HepG2 (cell line): ENCODE data around the gene NR2F6. TPM values are rescaled to one million over a fixed set of nuclear protein-coding genes. Genes with fewer than 3 reads are reported as not detected.

Source experiments
- GATA4 ChIP-seq: sonication (generic); IDR thresholded peaks from 2 replicates; pipeline ENCODE4 v1.6.1; 2016; ENCODE audit warnings: antibody characterized with exemption, low read depth, borderline replicate concordance
- HCFC1 ChIP-seq: fragments of 150-350 bp; IDR thresholded peaks from 2 replicates; pipeline ENCODE4 v1.6.1; 2014; ENCODE audit warnings: low read depth, low read length
- HINFP ChIP-seq: sonication (generic); formaldehyde crosslinking; IDR thresholded peaks from 2 replicates; pipeline ENCODE4 v1.4.0; 2020; ENCODE audit warnings: low read depth, mild to moderate bottlenecking, missing genetic modification reagents
- HOMEZ ChIP-seq: IDR thresholded peaks from 2 replicates; pipeline ENCODE4 v1.6.1; 2016; ENCODE audit warnings: low read depth
- HOXA9 ChIP-seq: sonication (generic); formaldehyde crosslinking; IDR thresholded peaks from 2 replicates; pipeline ENCODE4 v1.8.1; 2022; ENCODE audit warnings: missing genetic modification reagents, mild to moderate bottlenecking, moderate library complexity, borderline replicate concordance
- KAT8 ChIP-seq: IDR thresholded peaks from 2 replicates; pipeline ENCODE4 v1.6.1; 2016; ENCODE audit warnings: missing genetic modification reagents, missing compliant biosample characterization
- MIER3 ChIP-seq: IDR thresholded peaks from 2 replicates; pipeline ENCODE4 v1.6.1; 2016; ENCODE audit warnings: missing compliant biosample characterization, borderline replicate concordance
- MXD1 ChIP-seq: sonication (generic); formaldehyde crosslinking; IDR thresholded peaks from 2 replicates; pipeline ENCODE4 v1.4.0; 2020; ENCODE audit warnings: mild to moderate bottlenecking, missing genetic modification reagents
- NFKB2 ChIP-seq: sonication (generic); formaldehyde crosslinking; IDR thresholded peaks from 2 replicates; pipeline ENCODE4 v1.4.0; 2020; ENCODE audit warnings: missing genetic modification reagents, borderline replicate concordance
- RFX5 ChIP-seq: IDR thresholded peaks from 2 replicates; pipeline ENCODE4 v1.6.1; 2011; ENCODE audit warnings: low read depth, low read length, improper control_type of control experiment
- SNAPC4 ChIP-seq: sonication (generic); formaldehyde crosslinking; IDR thresholded peaks from 2 replicates; pipeline ENCODE4 v1.4.0; 2020; ENCODE audit warnings: mild to moderate bottlenecking, missing genetic modification reagents
- SPEN ChIP-seq: sonication (generic); formaldehyde crosslinking; IDR thresholded peaks from 2 replicates; pipeline ENCODE4 v1.5.1; 2020; ENCODE audit warnings: low read depth, mild to moderate bottlenecking, missing genetic modification reagents
- ZNF556 ChIP-seq: sonication (generic); formaldehyde crosslinking; IDR thresholded peaks from 2 replicates; pipeline ENCODE4 v1.4.0; 2020; ENCODE audit warnings: mild to moderate bottlenecking, missing genetic modification reagents, borderline replicate concordance
- ZNF572 ChIP-seq: sonication (generic); formaldehyde crosslinking; IDR thresholded peaks from 2 replicates; pipeline ENCODE4 v1.5.1; 2020; ENCODE audit warnings: mild to moderate bottlenecking, missing genetic modification reagents
- ZNF670 ChIP-seq: sonication (generic); formaldehyde crosslinking; IDR thresholded peaks from 2 replicates; pipeline ENCODE4 v1.8.0; 2022; ENCODE audit warnings: mild to moderate bottlenecking, missing genetic modification reagents, borderline replicate concordance
- ZNF678 ChIP-seq: sonication (generic); formaldehyde crosslinking; IDR thresholded peaks from 2 replicates; pipeline ENCODE4 v1.4.0; 2020; ENCODE audit warnings: mild to moderate bottlenecking, missing genetic modification reagents
- ZNF766 ChIP-seq: sonication (generic); formaldehyde crosslinking; IDR thresholded peaks from 2 replicates; pipeline ENCODE4 v1.5.0; 2020; ENCODE audit warnings: missing genetic modification reagents, borderline replicate concordance
- polyA plus RNA-seq, 8 experiments: library from polyadenylated mRNA; depleted of rRNA in 3 of 8; stranded (reverse) in 7 of 8; unstranded in 1 of 8; fragments of >200 nt; fragmentation: Illumina TruSeq in 4 of 8; extraction: Trizol in 4 of 8; gene quantifications; 2 replicates each; pipeline versions ENCODE4 v1.2.1 to v1.2.3, GENCODE V29; 2011 to 2016; ENCODE audit warnings: low read depth in 4 of 8, missing spikeins in 1 of 8, mixed read lengths in 1 of 8; ENCODE audit not compliant: insufficient read depth in 1 of 8
- total RNA-seq, 5 experiments: library from RNA; depleted of rRNA; stranded (reverse); fragments of >200 nt; fragmentation: Illumina TruSeq; extraction: Trizol; gene quantifications; 2 replicates each; pipeline ENCODE4 v1.2.3, GENCODE V29; 2016; ENCODE audit warnings: low read depth in 1 of 5

The NR2F6 gene
- total and polyA plus RNA-seq, 2 of the 13 experiments (the other 11 are each of a cell fraction or from before 2014, with no cell fraction given) = 30.9 to 72.4 TPM

DNA sequence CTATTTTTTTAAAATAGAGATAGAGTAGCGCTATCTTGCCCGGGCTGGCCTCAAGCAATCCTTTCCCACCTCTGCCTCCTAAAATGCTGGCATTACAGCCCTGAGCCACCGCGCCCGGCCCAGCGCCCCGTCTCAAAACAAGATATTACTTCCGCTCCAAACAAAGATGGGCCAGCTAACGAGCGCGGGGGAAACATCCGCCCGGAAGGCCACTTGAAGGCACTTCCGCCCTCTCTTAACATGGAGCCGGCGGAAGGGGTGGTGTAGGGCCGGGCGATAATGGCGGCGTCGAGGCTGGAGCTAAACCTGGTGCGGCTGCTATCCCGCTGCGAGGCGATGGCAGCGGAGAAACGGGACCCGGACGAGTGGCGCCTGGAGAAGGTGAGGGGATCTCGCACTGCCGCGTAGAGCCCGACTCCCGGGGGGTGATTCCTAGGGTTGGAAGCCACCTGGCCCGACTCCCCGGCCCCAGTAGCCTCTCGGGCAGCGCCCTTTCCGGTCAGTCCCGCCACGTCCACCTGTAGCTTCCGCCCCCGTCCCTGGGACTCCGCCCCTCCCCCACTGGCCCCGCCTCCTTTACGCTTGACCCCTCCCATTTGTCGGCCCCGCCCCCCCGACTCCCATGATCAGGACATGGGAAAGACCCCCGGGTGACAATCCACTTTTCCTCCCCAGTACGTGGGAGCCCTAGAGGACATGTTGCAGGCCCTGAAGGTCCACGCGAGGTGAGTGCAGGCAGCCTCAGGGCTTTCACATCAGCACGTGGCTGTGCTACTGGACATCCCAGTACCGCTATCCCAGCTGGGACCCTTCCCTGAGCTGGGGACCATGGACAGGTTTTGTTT is 30.4 kb downstream of the NR2F6 start, which contains the start of gene USE1 (continued):
- TF ChIP-seq SNAPC4 (CRISPR knock-in tag) = peak; percentile 85
- peak; percentile 65; the same call in 1 of the 2 replicates for TF ChIP-seq MXD1 (CRISPR knock-in tag)
- no peak for TF ChIP-seq ZNF678
- no peak for TF ChIP-seq HINFP
- no peak for TF ChIP-seq ZNF766 (CRISPR knock-in tag)
- 0 out of 2 replicates have a peak, but pooled peaks have one; percentile 27 for TF ChIP-seq ZNF572 (CRISPR knock-in tag)
- peak; percentile 63; the same call in 1 of the 2 replicates for TF ChIP-seq NFKB2 (CRISPR knock-in tag)
- no peak for TF ChIP-seq GATA4
- no peak; the same call in 1 of the 2 replicates for TF ChIP-seq ZNF670 (CRISPR knock-in tag)
- no peak for TF ChIP-seq HOMEZ (CRISPR knock-in tag)
- peak; percentile 74; the same call in 1 of the 2 replicates for TF ChIP-seq MIER3 (CRISPR knock-in tag)
- TF ChIP-seq SPEN (CRISPR knock-in tag) = peak; percentile 77; the same call in 1 of the 2 replicates
- no peak for TF ChIP-seq HOXA9 (CRISPR knock-in tag)
- no peak for TF ChIP-seq RFX5
- peak; percentile 97 for TF ChIP-seq KAT8 (CRISPR knock-in tag)
- TF ChIP-seq ZNF556 (CRISPR knock-in tag) = no peak; the same call in 1 of the 2 replicates
- TF ChIP-seq HCFC1 = peak; percentile 78
